ENCODE measurements around the gene CBLB.

CBLB gene

GRCh38 chr3:105848821-105849220 is 20.0 kb downstream of the CBLB start:
- TF ChIP-seq ZNF2 (tag by site-specific recombination; IDR thresholded peaks at IDR 0.05): no peak
- Histone ChIP-seq H3K36me3 (ENCODE audit: control insufficient read depth in 2 of 2, insufficient read depth in 1 of 2, low read length in 2 of 2) (peaks cover 0 to 10% of the 10 kb centered on the region in 2 experiments; a peak in 1 of 3 replicates), H3K4me1 (ENCODE audit: control insufficient read depth, insufficient read depth, low read length) (peaks cover 8% of the 10 kb centered on the region; the same call in 1 of the 2 replicates), H3K4me3 (ENCODE audit: low read depth, low read length) (no peak overlapping the region), H3K27ac (ENCODE audit: extremely low read depth, low read depth, low read length) (no peak overlapping the region), H3K9me3 (ENCODE audit: control insufficient read depth, insufficient read depth, low read depth, low read length) (no peaks in the 10 kb centered on the region)
- CTCF ChIA-PET: interaction anchor here (0.9 kb wide), 1 partner anchor 10 kb away, joined by 4 read pairs; no protein-coding TSS in a partner anchor
- POLR2A ChIA-PET: no interaction called here

DNA sequence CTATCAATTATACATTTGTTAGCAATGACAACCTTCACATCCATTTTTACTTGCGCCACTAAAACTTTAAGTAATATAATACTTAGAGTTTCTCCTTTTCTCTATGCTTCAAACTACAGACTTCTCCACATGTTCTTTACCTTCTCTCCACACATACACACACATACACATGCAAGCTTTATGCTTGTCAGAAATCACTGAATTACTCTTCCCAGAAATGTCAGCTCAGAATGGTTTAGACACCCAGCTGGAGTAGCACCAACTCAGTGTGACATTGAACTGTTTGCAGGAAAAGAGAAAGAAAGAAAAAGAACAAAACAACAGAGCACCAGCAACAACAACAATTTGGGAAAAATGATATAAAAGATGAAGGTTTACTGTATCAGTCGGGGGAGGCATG is 20.9 kb downstream of the CBLB start:
- Histone ChIP-seq H3K27ac (ENCODE audit: extremely low read depth, low read depth, low read length) (no peak overlapping the region), H3K4me1 (ENCODE audit: control insufficient read depth, insufficient read depth, low read length) (peaks cover 8% of the 10 kb centered on the region; the same call in 1 of the 2 replicates), H3K4me3 (ENCODE audit: low read depth, low read length) (no peak overlapping the region), H3K36me3 (ENCODE audit: control insufficient read depth in 2 of 2, insufficient read depth in 1 of 2, low read length in 2 of 2) (peaks cover 0 to 5% of the 10 kb centered on the region in 2 experiments; a peak in 1 of 3 replicates), H3K9me3 (ENCODE audit: control insufficient read depth, insufficient read depth, low read depth, low read length) (no peaks in the 10 kb centered on the region)
- no peak for TF ChIP-seq ZNF23 (tag by site-specific recombination; IDR thresholded peaks at IDR 0.05; ENCODE audit: borderline replicate concordance)
- no peak for TF ChIP-seq ZNF830 (tag by site-specific recombination; IDR thresholded peaks at IDR 0.05; ENCODE audit: low read depth)
- TF ChIP-seq, protein P1, sequence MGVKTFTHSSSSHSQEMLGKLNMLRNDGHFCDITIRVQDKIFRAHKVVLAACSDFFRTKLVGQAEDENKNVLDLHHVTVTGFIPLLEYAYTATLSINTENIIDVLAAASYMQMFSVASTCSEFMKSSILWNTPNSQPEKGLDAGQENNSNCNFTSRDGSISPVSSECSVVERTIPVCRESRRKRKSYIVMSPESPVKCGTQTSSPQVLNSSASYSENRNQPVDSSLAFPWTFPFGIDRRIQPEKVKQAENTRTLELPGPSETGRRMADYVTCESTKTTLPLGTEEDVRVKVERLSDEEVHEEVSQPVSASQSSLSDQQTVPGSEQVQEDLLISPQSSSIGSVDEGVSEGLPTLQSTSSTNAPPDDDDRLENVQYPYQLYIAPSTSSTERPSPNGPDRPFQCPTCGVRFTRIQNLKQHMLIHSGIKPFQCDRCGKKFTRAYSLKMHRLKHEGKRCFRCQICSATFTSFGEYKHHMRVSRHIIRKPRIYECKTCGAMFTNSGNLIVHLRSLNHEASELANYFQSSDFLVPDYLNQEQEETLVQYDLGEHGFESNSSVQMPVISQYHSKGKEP (tag by site-specific recombination; IDR thresholded peaks at IDR 0.05): no peak
- no peak for TF ChIP-seq ZNF660 (tag by site-specific recombination; IDR thresholded peaks at IDR 0.05)
- TF ChIP-seq ZNF544 (tag by site-specific recombination; IDR thresholded peaks at IDR 0.05): no peak
- TF ChIP-seq ZNF292 (tag by site-specific recombination; IDR thresholded peaks at IDR 0.05; ENCODE audit: borderline replicate concordance, low read depth): no peak
- TF ChIP-seq ZNF548 (tag by site-specific recombination; IDR thresholded peaks at IDR 0.05): no peak
- no peak for TF ChIP-seq ZNF529 (tag by site-specific recombination; IDR thresholded peaks at IDR 0.05; ENCODE audit: insufficient replicate concordance)
- TF ChIP-seq ZFP37 (tag by site-specific recombination; IDR thresholded peaks at IDR 0.05): no peak
- no peak for TF ChIP-seq ZSCAN18 (tag by site-specific recombination; IDR thresholded peaks at IDR 0.05)
- TF ChIP-seq ZNF639 (tag by site-specific recombination; IDR thresholded peaks at IDR 0.05): no peak
- TF ChIP-seq ZNF404 (tag by site-specific recombination; IDR thresholded peaks at IDR 0.05): no peak
- no peak for TF ChIP-seq ZNF610 (tag by site-specific recombination; IDR thresholded peaks at IDR 0.05; ENCODE audit: borderline replicate concordance)
- TF ChIP-seq ZBTB17 (tag by site-specific recombination; IDR thresholded peaks at IDR 0.05): no peak
- TF ChIP-seq TSHZ1 (tag by site-specific recombination; IDR thresholded peaks at IDR 0.05; ENCODE audit: borderline replicate concordance): no peak
- TF ChIP-seq HOXA7 (CRISPR knock-in tag; IDR thresholded peaks at IDR 0.05; ENCODE audit: borderline replicate concordance): no peak
- no peak for TF ChIP-seq REPIN1 (tag by site-specific recombination; IDR thresholded peaks at IDR 0.05; ENCODE audit: low read depth)
- no peak for TF ChIP-seq BCL11B (tag by site-specific recombination; IDR thresholded peaks at IDR 0.05; ENCODE audit: low read depth)
- ChIA-PET CTCF (no interaction called here), POLR2A (no interaction called here)

Data from HEK293 (cell line).